Middle frontal gyrus (tissue), 1 donor: ENCODE data around the gene ZIC2.

ENCODE experiments used
- DNase-seq: peaks from one replicate; pipeline ENCODE4 v3.0.0-alpha.2; 2015; ENCODE audit warnings: low spot score; ENCODE audit errors: extremely low spot score

The ZIC2 gene

GRCh38 chr13:99974296-99974938 is 7.2 kb upstream of the ZIC2 start:
- DNase-seq: no peak

GRCh38 chr13:99974939-99975561 is 6.5 kb upstream of the ZIC2 start:
- no peak for DNase-seq

GRCh38 chr13:99975626-99976025 is 6.0 kb upstream of the ZIC2 start:
- no peak for DNase-seq

- DNase-seq: no peak
These were observed 5.0 kb upstream of the ZIC2 start for GRCh38 chr13:99976575-99976974.

GRCh38 chr13:99977334-99977911 is 4.2 kb upstream of the ZIC2 start:
- DNase-seq: no peak

- no peak for DNase-seq
These were observed 3.4 kb upstream of the ZIC2 start for GRCh38 chr13:99977912-99978798.

GRCh38 chr13:99978799-99979452 is 2.7 kb upstream of the ZIC2 start:
- no peak for DNase-seq

GRCh38 chr13:99979453-99980200 is 2.0 kb upstream of the ZIC2 start:
- DNase-seq: no peak

- no peak for DNase-seq
These were observed 1.3 kb upstream of the ZIC2 start for GRCh38 chr13:99980201-99980823.

- no peak for DNase-seq
These were observed 505 bp upstream of the ZIC2 start for GRCh38 chr13:99980824-99981734.

GRCh38 chr13:99982036-99982730 is 599 bp downstream of the ZIC2 start:
- DNase-seq: no peak

- DNase-seq: no peak
These were observed 1.3 kb downstream of the ZIC2 start for GRCh38 chr13:99982731-99983498.

- DNase-seq: no peak
These were observed 2.2 kb downstream of the ZIC2 start for GRCh38 chr13:99983499-99984401.

- DNase-seq: no peak
These were observed 3.1 kb downstream of the ZIC2 start for GRCh38 chr13:99984461-99985240.

GRCh38 chr13:99985241-99985874 is 3.8 kb downstream of the ZIC2 start:
- DNase-seq: no peak
